ENCODE results near the gene MERTK.
"Not testable (repeated sequence)": the region's sequence is repeated elsewhere in the genome, so short reads cannot be mapped to it uniquely, and the experiment has no call there.

MERTK gene

DNA sequence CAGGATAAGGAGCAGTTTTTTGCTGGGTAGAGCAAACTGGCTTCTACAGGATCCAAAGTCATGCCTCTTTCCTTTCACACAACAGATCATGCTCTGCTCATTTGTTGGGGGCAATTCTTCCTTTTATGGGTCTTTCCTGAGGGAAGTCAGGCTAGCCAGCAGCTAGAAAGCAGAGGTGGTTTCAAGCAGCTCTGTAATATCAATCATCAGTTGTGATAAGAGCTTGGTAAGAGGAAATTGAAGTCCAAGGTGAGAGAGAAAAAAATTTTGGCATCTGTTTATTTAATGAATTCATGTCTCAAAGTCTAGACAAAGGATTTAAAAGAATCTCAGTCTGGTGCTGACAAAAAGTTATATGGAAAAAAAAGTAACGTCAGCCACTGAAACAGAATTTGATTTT lies 162.9 kb downstream of the MERTK start:
- WGBS: 89% methylated on average over 1 of the region's 1 CpG
- Histone ChIP-seq H3K9me3 (ENCODE audit: insufficient read depth, low read depth, low read length) (no peaks in the 10 kb centered on the region), H3K27ac (ENCODE audit: low read depth, low read length) (no peak overlapping the region), H3K9ac (ENCODE audit: low read depth, low read length) (no peak overlapping the region), H3K4me1 (ENCODE audit: insufficient read depth, low read length) (peaks cover 7% of the 10 kb centered on the region), H3K36me3 (ENCODE audit: insufficient read depth, low read length) (peaks cover 28% of the 10 kb centered on the region), H3K4me3 (ENCODE audit: low read length) (no peak overlapping the region), H3K27me3 (ENCODE audit: insufficient read depth, low read length) (no peaks in the 10 kb centered on the region)

GRCh38 chr2:112061840-112062239 lies 163.4 kb downstream of the MERTK start:
- H3K4me3 ChIP-seq (ENCODE audit: low read length): no peak overlapping the region
- H3K4me1 ChIP-seq (ENCODE audit: insufficient read depth, low read length): peaks cover 1% of the 10 kb centered on the region; the same call in 1 of the 2 replicates
- peaks cover 32% of the 10 kb centered on the region for H3K36me3 ChIP-seq (ENCODE audit: insufficient read depth, low read length)
- H3K27me3 ChIP-seq (ENCODE audit: insufficient read depth, low read length): no peaks in the 10 kb centered on the region
- WGBS: 100% methylated on average over 1 of the region's 2 CpGs
- no peaks in the 10 kb centered on the region for H3K9me3 ChIP-seq (ENCODE audit: insufficient read depth, low read depth, low read length)
- no peak overlapping the region for H3K9ac ChIP-seq (ENCODE audit: low read depth, low read length)
- no peak overlapping the region for H3K27ac ChIP-seq (ENCODE audit: low read depth, low read length)

GRCh38 chr2:112062894-112063293 lies 164.5 kb downstream of the MERTK start:
- H3K27ac ChIP-seq (ENCODE audit: low read depth, low read length): no peak overlapping the region
- no peaks in the 10 kb centered on the region for H3K9me3 ChIP-seq (ENCODE audit: insufficient read depth, low read depth, low read length)
- H3K4me1 ChIP-seq (ENCODE audit: insufficient read depth, low read length): no peaks in the 10 kb centered on the region
- 84% methylated on average over 1 of the region's 1 CpG for WGBS
- H3K4me3 ChIP-seq (ENCODE audit: low read length): no peak overlapping the region
- H3K9ac ChIP-seq (ENCODE audit: low read depth, low read length): no peak overlapping the region
- H3K36me3 ChIP-seq (ENCODE audit: insufficient read depth, low read length): peaks cover 36% of the 10 kb centered on the region
- no peaks in the 10 kb centered on the region for H3K27me3 ChIP-seq (ENCODE audit: insufficient read depth, low read length)

DNA sequence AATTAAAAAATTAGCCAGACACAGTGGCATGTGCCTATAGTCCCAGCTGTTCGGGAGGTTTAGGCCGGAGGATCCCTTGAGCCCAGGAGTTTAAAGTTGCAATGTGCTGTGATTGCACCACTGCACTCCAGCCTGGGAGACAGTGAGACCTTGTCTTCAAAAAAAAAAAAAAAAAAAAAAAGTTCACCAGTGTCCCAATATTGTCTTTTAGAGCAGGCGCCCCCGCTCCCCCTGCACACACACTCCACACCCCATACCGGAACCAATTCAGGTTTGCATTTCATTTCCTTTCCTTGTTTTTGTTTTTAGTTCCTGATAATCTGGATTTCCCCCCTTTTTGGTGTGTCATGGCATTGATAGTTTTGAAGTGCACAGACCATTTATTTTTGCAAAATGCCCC lies 167.1 kb downstream of the MERTK start:
- no peak overlapping the region for H3K9ac ChIP-seq (ENCODE audit: low read depth, low read length)
- 72% methylated on average over 5 of the region's 5 CpGs for WGBS
- H3K36me3 ChIP-seq (ENCODE audit: insufficient read depth, low read length): peaks cover 39% of the 10 kb centered on the region

GRCh38 chr2:112065966-112066365 lies 167.6 kb downstream of the MERTK start:
- no peaks in the 10 kb centered on the region for H3K27me3 ChIP-seq (ENCODE audit: insufficient read depth, low read length)
- H3K9ac ChIP-seq (ENCODE audit: low read depth, low read length): no peak overlapping the region
- no CpG with 5 or more reads among the region's 1 CpG for WGBS
- H3K36me3 ChIP-seq (ENCODE audit: insufficient read depth, low read length): peaks cover 37% of the 10 kb centered on the region
- H3K4me1 ChIP-seq (ENCODE audit: insufficient read depth, low read length): no peaks in the 10 kb centered on the region
- H3K9me3 ChIP-seq (ENCODE audit: insufficient read depth, low read depth, low read length): no peaks in the 10 kb centered on the region
- H3K27ac ChIP-seq (ENCODE audit: low read depth, low read length): no peak overlapping the region
- no peak overlapping the region for H3K4me3 ChIP-seq (ENCODE audit: low read length)

More for the DNA sequence above, 167.1 kb downstream of the MERTK start:
- H3K9me3 ChIP-seq (ENCODE audit: insufficient read depth, low read depth, low read length): no peaks in the 10 kb centered on the region
- no peaks in the 10 kb centered on the region for H3K4me1 ChIP-seq (ENCODE audit: insufficient read depth, low read length)
- H3K4me3 ChIP-seq (ENCODE audit: low read length): no peak overlapping the region
- H3K27ac ChIP-seq (ENCODE audit: low read depth, low read length): no peak overlapping the region
- no peaks in the 10 kb centered on the region for H3K27me3 ChIP-seq (ENCODE audit: insufficient read depth, low read length)

GRCh38 chr2:112069794-112070193 lies 171.4 kb downstream of the MERTK start:
- not testable (repeated sequence) for H3K27ac ChIP-seq (ENCODE audit: low read depth, low read length); H3K9ac ChIP-seq (ENCODE audit: low read depth, low read length); H3K27me3 ChIP-seq (ENCODE audit: insufficient read depth, low read length); H3K4me1 ChIP-seq (ENCODE audit: insufficient read depth, low read length); H3K4me3 ChIP-seq (ENCODE audit: low read length); H3K9me3 ChIP-seq (ENCODE audit: insufficient read depth, low read depth, low read length)
- H3K36me3 ChIP-seq (ENCODE audit: insufficient read depth, low read length): peaks cover 22% of the 10 kb centered on the region

DNA sequence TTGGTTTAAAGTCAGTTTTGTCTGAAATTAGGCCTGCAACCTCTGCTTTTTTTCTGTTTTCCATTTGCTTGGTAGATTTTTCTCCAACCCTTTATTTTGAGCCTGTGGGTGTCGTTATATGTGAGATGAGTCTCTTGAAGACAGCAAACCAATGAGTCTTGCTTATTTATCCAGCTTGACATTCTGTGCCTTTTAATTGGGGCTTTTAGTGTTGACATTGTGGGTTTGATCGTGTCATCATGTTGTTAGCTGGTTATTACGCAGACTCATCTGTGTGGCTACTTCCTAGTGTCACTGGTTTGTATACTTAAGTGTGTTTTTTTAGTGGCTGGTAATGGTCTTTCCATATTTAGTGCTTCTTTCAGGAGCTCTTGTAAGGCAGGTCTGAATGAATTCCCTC lies 175.5 kb downstream of the MERTK start:
- 92% methylated on average over 3 of the region's 3 CpGs for WGBS
- no peaks in the 10 kb centered on the region for H3K4me1 ChIP-seq (ENCODE audit: insufficient read depth, low read length)

DNA sequence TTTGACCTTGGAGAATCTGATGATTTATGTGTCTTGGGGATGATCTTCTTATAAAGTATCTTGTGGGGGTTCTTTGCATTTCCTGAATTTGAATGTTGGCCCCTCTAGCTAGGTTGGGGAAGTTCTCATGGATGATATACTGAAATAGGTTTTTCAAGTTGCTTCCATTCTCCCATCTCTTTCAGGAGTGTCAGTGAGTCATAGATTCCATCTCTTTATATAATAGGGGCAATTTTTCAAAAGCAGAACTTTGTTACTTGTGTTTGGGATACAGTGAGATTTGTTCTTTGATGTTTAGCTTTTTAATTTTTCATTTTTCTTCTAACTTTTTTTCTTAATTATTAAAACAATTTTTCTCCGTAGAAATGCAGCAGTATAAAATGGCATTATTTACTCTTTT lies 176.1 kb downstream of the MERTK start:
- Histone ChIP-seq H3K9me3 (ENCODE audit: insufficient read depth, low read depth, low read length) (no peaks in the 10 kb centered on the region), H3K4me1 (ENCODE audit: insufficient read depth, low read length) (no peaks in the 10 kb centered on the region), H3K27me3 (ENCODE audit: insufficient read depth, low read length) (no peaks in the 10 kb centered on the region), H3K27ac (ENCODE audit: low read depth, low read length) (no peak overlapping the region), H3K36me3 (ENCODE audit: insufficient read depth, low read length) (peaks cover 22% of the 10 kb centered on the region), H3K9ac (ENCODE audit: low read depth, low read length) (no peak overlapping the region), H3K4me3 (ENCODE audit: low read length) (no peak overlapping the region)
- WGBS: no CpG with 5 or more reads among the region's 1 CpG

More for the DNA sequence above, 175.5 kb downstream of the MERTK start:
- H3K9me3 ChIP-seq (ENCODE audit: insufficient read depth, low read depth, low read length): no peaks in the 10 kb centered on the region
- peaks cover 19% of the 10 kb centered on the region for H3K36me3 ChIP-seq (ENCODE audit: insufficient read depth, low read length)
- no peak overlapping the region for H3K27ac ChIP-seq (ENCODE audit: low read depth, low read length)
- H3K9ac ChIP-seq (ENCODE audit: low read depth, low read length): no peak overlapping the region
- H3K27me3 ChIP-seq (ENCODE audit: insufficient read depth, low read length): no peaks in the 10 kb centered on the region
- no peak overlapping the region for H3K4me3 ChIP-seq (ENCODE audit: low read length)

GRCh38 chr2:112075490-112076260 lies 177.3 kb downstream of the MERTK start:
- WGBS: 90% methylated on average over 7 of the region's 8 CpGs
- H3K27ac ChIP-seq (ENCODE audit: low read depth, low read length): no peak overlapping the region
- H3K36me3 ChIP-seq (ENCODE audit: insufficient read depth, low read length): peaks cover 21% of the 10 kb centered on the region
- H3K9ac ChIP-seq (ENCODE audit: low read depth, low read length): no peak overlapping the region
- no peaks in the 10 kb centered on the region for H3K4me1 ChIP-seq (ENCODE audit: insufficient read depth, low read length)
- no peak overlapping the region for H3K4me3 ChIP-seq (ENCODE audit: low read length)
- H3K27me3 ChIP-seq (ENCODE audit: insufficient read depth, low read length): no peaks in the 10 kb centered on the region
- H3K9me3 ChIP-seq (ENCODE audit: insufficient read depth, low read depth, low read length): no peaks in the 10 kb centered on the region

GRCh38 chr2:112077814-112078213 lies 179.4 kb downstream of the MERTK start:
- Histone ChIP-seq H3K9me3 (ENCODE audit: insufficient read depth, low read depth, low read length) (no peaks in the 10 kb centered on the region), H3K4me1 (ENCODE audit: insufficient read depth, low read length) (no peaks in the 10 kb centered on the region), H3K27me3 (ENCODE audit: insufficient read depth, low read length) (no peaks in the 10 kb centered on the region), H3K9ac (ENCODE audit: low read depth, low read length) (no peak overlapping the region), H3K36me3 (ENCODE audit: insufficient read depth, low read length) (peaks cover 25% of the 10 kb centered on the region), H3K4me3 (ENCODE audit: low read length) (no peak overlapping the region), H3K27ac (ENCODE audit: low read depth, low read length) (no peak overlapping the region)
- WGBS: 83% methylated on average over 1 of the region's 1 CpG
